GM21447 (cell line): ENCODE measurements around the gene PSMG4.

Experiments
- ATAC-seq: cut with Tn5 transposase; IDR thresholded peaks from one replicate; pipeline ENCODE4 v1.9.1; 2021; ENCODE audit not compliant: unreplicated experiment

The PSMG4 gene

GRCh38 chr6:3273707-3274521 is 15.2 kb downstream of the PSMG4 start:
- no peak for ATAC-seq

GRCh38 chr6:3276174-3277167 is 17.7 kb downstream of the PSMG4 start:
- no peak for ATAC-seq

GRCh38 chr6:3277251-3277650 is 18.5 kb downstream of the PSMG4 start:
- ATAC-seq = no peak

GRCh38 chr6:3277851-3278416 is 19.2 kb downstream of the PSMG4 start:
- no peak for ATAC-seq

GRCh38 chr6:3278691-3279090 is 19.9 kb downstream of the PSMG4 start:
- no peak for ATAC-seq

- ATAC-seq = no peak
Measured at GRCh38 chr6:3280091-3280490, 21.3 kb downstream of the PSMG4 start.

- ATAC-seq = no peak
Measured at GRCh38 chr6:3280866-3281465, 22.2 kb downstream of the PSMG4 start.

GRCh38 chr6:3281631-3282475 is 23.1 kb downstream of the PSMG4 start:
- no peak for ATAC-seq

- ATAC-seq = no peak
Measured at GRCh38 chr6:3282476-3283236, 23.9 kb downstream of the PSMG4 start.

GRCh38 chr6:3283241-3283640 is 24.5 kb downstream of the PSMG4 start:
- no peak for ATAC-seq

- ATAC-seq = no peak
Measured at GRCh38 chr6:3283641-3284435, 25.1 kb downstream of the PSMG4 start.

- ATAC-seq = no peak
Measured at GRCh38 chr6:3284436-3284876, 25.7 kb downstream of the PSMG4 start.

- no peak for ATAC-seq
Measured at GRCh38 chr6:3285049-3285639, 26.4 kb downstream of the PSMG4 start.

- no peak for ATAC-seq
Measured at GRCh38 chr6:3285732-3286131, 27.0 kb downstream of the PSMG4 start.

- ATAC-seq = no peak
Measured at GRCh38 chr6:3286641-3287171, 28.0 kb downstream of the PSMG4 start.

- ATAC-seq = no peak
Measured at GRCh38 chr6:3287308-3287707, 28.6 kb downstream of the PSMG4 start.

- no peak for ATAC-seq
Measured at GRCh38 chr6:3287976-3288707, 29.4 kb downstream of the PSMG4 start.
